Activated CD4-positive, alpha-beta T cell treated with anti-CD3 and anti-CD28 coated beads, Interleukin-10, Interleukin-2, amounts not matched to agents 100 ng/mL and 50 ng/mL, durations not matched to agents 16 hours and 8 hours (primary cell): Measurements from ENCODE around the gene ITLN1.
"Not testable (repeated sequence)": the region's sequence is repeated elsewhere in the genome, so short reads cannot be mapped to it uniquely, and the experiment has no call there.

Source experiments
- DNase-seq: peaks from one replicate; pipeline ENCODE4 v3.0.0-alpha.2; 2020

Gene ITLN1

GRCh38 chr1:160881264-160881663 lies 3.7 kb downstream of the ITLN1 start:
- DNase-seq = not testable (repeated sequence)

- DNase-seq = no peak
These were observed 4.8 kb downstream of the ITLN1 start for GRCh38 chr1:160880216-160880615.

- DNase-seq = no peak
These were observed 5.9 kb downstream of the ITLN1 start for GRCh38 chr1:160879056-160879455.

GRCh38 chr1:160877221-160877620 lies 7.8 kb downstream of the ITLN1 start:
- DNase-seq = peak; percentile 37

- DNase-seq = no peak
These were observed 8.7 kb downstream of the ITLN1 start for GRCh38 chr1:160876311-160876710.

GRCh38 chr1:160875591-160875990 lies 9.4 kb downstream of the ITLN1 start:
- DNase-seq = not testable (repeated sequence)

GRCh38 chr1:160874935-160875334 lies 10.0 kb downstream of the ITLN1 start:
- DNase-seq = no peak

- no peak for DNase-seq
These were observed 16.8 kb downstream of the ITLN1 start for GRCh38 chr1:160868141-160868540.

GRCh38 chr1:160867651-160868050 lies 17.3 kb downstream of the ITLN1 start:
- not testable (repeated sequence) for DNase-seq

- DNase-seq = no peak
These were observed 18.2 kb downstream of the ITLN1 start for GRCh38 chr1:160866695-160867260.

- DNase-seq = no peak
These were observed 18.8 kb downstream of the ITLN1 start for GRCh38 chr1:160866001-160866694.

- no peak for DNase-seq
These were observed 19.6 kb downstream of the ITLN1 start for GRCh38 chr1:160865337-160865736.

- no peak for DNase-seq
These were observed 20.8 kb downstream of the ITLN1 start for GRCh38 chr1:160864173-160864572.

GRCh38 chr1:160863774-160864131 lies 21.2 kb downstream of the ITLN1 start:
- no peak for DNase-seq

- DNase-seq = no peak
These were observed 21.8 kb downstream of the ITLN1 start for GRCh38 chr1:160863061-160863773.

GRCh38 chr1:160862203-160863060 lies 22.5 kb downstream of the ITLN1 start, which contains the start of gene CD244:
TSS of gene CD244 (minus strand) at chr1:160862887. CDS start at chr1:160862677, 210 bp downstream.
- peak; percentile 85 for DNase-seq

- no peak for DNase-seq
These were observed 24.0 kb downstream of the ITLN1 start for GRCh38 chr1:160860840-160861505.

GRCh38 chr1:160859166-160859565 lies 25.8 kb downstream of the ITLN1 start:
- DNase-seq = no peak

GRCh38 chr1:160858507-160858906 lies 26.5 kb downstream of the ITLN1 start:
- DNase-seq = no peak

GRCh38 chr1:160858097-160858496 lies 26.9 kb downstream of the ITLN1 start:
- DNase-seq = no peak

- peak; percentile 21 for DNase-seq
These were observed 29.6 kb downstream of the ITLN1 start for GRCh38 chr1:160855181-160855981.

GRCh38 chr1:160853754-160854153 lies 31.2 kb downstream of the ITLN1 start:
- no peak for DNase-seq
